GM12801 (cell line): Measurements from ENCODE around the gene SLCO2B1.

ENCODE experiments used
- TF ChIP-seq, protein P1 (sequence below): IDR thresholded peaks from one replicate; pipeline ENCODE4 v1.5.1; 2011; ENCODE audit warnings: control low read depth; ENCODE audit not compliant: insufficient read length; ENCODE audit errors: extremely low read depth

Gene SLCO2B1

DNA sequence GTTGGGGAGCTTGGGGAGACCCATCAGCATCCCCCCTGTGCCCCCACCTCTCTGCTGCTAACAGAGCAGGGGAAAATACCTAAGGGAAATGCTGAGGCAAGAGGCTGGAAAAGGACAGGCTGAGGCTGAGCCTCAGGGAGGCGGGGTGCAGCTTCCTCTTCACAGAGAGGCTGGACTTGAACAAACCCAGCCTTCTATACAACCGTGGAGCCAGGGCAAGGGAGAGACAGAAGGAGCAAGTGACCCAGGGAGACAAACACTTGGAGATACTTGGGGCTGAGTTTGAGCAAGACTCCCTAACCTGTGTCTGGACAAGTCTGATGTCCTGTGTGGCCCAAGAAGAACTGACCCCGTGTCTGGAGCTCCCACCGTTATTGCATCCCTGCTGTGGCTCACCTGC, at the start of gene SLCO2B1:
Gene SLCO2B1 (plus strand): TSS at position 229 of the 400 bp plus-strand sequence. CDS start 275 bp downstream, outside the sequence.
- TF ChIP-seq, protein P1, sequence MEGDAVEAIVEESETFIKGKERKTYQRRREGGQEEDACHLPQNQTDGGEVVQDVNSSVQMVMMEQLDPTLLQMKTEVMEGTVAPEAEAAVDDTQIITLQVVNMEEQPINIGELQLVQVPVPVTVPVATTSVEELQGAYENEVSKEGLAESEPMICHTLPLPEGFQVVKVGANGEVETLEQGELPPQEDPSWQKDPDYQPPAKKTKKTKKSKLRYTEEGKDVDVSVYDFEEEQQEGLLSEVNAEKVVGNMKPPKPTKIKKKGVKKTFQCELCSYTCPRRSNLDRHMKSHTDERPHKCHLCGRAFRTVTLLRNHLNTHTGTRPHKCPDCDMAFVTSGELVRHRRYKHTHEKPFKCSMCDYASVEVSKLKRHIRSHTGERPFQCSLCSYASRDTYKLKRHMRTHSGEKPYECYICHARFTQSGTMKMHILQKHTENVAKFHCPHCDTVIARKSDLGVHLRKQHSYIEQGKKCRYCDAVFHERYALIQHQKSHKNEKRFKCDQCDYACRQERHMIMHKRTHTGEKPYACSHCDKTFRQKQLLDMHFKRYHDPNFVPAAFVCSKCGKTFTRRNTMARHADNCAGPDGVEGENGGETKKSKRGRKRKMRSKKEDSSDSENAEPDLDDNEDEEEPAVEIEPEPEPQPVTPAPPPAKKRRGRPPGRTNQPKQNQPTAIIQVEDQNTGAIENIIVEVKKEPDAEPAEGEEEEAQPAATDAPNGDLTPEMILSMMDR, result no peak

GRCh38 chr11:75101424-75102128, 49.3 kb upstream of the SLCO2B1 start:
- TF ChIP-seq, protein P1, result no peak

DNA sequence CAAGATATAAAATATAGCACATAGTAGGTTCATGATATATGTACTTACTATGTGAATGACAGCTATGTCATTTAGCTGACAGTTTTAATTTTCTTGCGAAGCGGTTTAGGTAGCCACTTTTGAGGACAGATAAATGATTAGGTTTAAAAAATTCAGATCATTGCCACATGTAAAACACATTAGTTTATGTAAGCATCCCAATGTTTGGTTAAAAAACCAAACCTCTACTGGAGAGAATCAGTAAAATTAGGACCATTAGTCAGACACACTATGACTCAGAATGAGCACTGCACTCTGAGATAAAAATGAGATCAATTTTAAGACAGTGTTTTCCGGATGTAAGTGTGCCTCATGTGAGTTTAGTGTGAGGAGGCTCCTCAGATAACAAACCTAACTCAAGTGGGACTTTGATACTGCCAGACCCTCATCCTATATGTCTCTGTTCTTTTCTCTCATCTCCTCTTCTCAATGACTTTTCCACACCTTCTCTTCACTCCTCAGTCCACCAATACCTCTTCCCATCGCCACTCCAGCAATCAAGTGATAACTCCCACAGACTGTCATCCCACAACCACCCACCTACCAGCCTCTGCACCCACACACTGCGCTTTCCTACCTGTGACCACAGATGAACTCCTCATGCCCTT, 47.4 kb upstream of the SLCO2B1 start:
- TF ChIP-seq, protein P1, result no peak

- TF ChIP-seq, protein P1, result no peak
Measured at GRCh38 chr11:75105462-75105925, 45.4 kb upstream of the SLCO2B1 start.

DNA sequence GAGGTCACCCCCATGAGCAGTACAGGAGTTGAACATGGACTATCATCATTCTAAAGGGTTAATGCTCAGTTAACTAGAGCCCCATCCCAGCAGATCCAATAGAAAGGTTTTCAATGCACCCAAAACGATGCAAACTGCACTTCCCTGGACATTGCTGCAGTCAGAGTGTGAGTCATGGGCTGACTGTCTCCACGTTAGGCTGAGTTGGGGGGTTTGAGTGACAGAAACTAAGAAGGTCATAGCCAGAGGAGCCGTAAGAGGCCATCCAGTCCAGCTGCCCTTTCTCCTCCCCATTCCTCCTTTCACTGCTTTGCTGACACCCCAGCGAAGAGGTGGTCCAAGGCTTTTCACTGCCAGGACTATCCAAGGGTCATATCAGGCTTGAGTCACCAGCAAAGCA, 43.7 kb upstream of the SLCO2B1 start:
- TF ChIP-seq, protein P1, result no peak

- TF ChIP-seq, protein P1, result no peak
Measured at GRCh38 chr11:75112200-75112599, 38.7 kb upstream of the SLCO2B1 start.

- TF ChIP-seq, protein P1, result no peak
Measured at GRCh38 chr11:75113030-75113429, 37.9 kb upstream of the SLCO2B1 start.
